Measurements from ENCODE around the gene KLF8.

Gene KLF8

GRCh38 chrX:56318076-56318475 is 85.9 kb downstream of the KLF8 start:
- TF ChIP-seq TAF1 (IDR thresholded peaks at IDR 0.05; ENCODE audit: low read depth): no peak
- no peak for TF ChIP-seq ZBTB7A (IDR thresholded peaks at IDR 0.05; ENCODE audit: low read depth)
- TF ChIP-seq CEBPB (IDR thresholded peaks at IDR 0.05): no peak
- TF ChIP-seq TCF12 (IDR thresholded peaks at IDR 0.05; ENCODE audit: low read depth): no peak
- no peak for TF ChIP-seq EGR1 (IDR thresholded peaks at IDR 0.05)
- TF ChIP-seq, protein P1, sequence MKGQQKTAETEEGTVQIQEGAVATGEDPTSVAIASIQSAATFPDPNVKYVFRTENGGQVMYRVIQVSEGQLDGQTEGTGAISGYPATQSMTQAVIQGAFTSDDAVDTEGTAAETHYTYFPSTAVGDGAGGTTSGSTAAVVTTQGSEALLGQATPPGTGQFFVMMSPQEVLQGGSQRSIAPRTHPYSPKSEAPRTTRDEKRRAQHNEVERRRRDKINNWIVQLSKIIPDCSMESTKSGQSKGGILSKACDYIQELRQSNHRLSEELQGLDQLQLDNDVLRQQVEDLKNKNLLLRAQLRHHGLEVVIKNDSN (IDR thresholded peaks at IDR 0.05): no peak
- TF ChIP-seq, protein P2, sequence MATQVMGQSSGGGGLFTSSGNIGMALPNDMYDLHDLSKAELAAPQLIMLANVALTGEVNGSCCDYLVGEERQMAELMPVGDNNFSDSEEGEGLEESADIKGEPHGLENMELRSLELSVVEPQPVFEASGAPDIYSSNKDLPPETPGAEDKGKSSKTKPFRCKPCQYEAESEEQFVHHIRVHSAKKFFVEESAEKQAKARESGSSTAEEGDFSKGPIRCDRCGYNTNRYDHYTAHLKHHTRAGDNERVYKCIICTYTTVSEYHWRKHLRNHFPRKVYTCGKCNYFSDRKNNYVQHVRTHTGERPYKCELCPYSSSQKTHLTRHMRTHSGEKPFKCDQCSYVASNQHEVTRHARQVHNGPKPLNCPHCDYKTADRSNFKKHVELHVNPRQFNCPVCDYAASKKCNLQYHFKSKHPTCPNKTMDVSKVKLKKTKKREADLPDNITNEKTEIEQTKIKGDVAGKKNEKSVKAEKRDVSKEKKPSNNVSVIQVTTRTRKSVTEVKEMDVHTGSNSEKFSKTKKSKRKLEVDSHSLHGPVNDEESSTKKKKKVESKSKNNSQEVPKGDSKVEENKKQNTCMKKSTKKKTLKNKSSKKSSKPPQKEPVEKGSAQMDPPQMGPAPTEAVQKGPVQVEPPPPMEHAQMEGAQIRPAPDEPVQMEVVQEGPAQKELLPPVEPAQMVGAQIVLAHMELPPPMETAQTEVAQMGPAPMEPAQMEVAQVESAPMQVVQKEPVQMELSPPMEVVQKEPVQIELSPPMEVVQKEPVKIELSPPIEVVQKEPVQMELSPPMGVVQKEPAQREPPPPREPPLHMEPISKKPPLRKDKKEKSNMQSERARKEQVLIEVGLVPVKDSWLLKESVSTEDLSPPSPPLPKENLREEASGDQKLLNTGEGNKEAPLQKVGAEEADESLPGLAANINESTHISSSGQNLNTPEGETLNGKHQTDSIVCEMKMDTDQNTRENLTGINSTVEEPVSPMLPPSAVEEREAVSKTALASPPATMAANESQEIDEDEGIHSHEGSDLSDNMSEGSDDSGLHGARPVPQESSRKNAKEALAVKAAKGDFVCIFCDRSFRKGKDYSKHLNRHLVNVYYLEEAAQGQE (IDR thresholded peaks at IDR 0.05; ENCODE audit: low read depth): no peak
- TF ChIP-seq FOXM1 (IDR thresholded peaks at IDR 0.05; ENCODE audit: borderline replicate concordance, low read depth): no peak
- TF ChIP-seq, protein P3, sequence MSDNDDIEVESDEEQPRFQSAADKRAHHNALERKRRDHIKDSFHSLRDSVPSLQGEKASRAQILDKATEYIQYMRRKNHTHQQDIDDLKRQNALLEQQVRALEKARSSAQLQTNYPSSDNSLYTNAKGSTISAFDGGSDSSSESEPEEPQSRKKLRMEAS (IDR thresholded peaks at IDR 0.05): no peak
- TF ChIP-seq YY1 (IDR thresholded peaks at IDR 0.05; ENCODE audit: low read depth): no peak
- TF ChIP-seq EP300 (IDR thresholded peaks at IDR 0.05; ENCODE audit: borderline replicate concordance): no peak
- no peak for TF ChIP-seq CREB1 (IDR thresholded peaks at IDR 0.05; ENCODE audit: low read depth)

DNA sequence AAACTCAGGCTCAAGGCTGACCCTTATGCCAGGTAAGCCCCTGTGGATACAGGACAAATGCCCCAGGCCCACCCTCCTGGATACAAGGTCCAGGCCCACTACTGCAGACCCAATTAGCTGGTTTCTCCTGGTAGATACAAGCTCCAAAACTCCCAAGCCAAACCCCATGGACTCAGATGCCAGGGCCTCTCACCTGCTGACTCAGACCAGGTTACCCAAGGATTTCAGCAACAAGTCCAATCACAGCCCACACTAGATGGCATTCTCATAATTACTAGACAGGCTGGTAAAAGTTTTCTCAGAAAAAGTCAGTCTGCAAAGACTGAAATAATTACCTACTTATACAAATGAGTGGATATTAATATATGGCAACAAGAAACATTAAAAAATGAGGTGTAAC is 87.0 kb downstream of the KLF8 start:
- TF ChIP-seq FOXM1 (IDR thresholded peaks at IDR 0.05; ENCODE audit: borderline replicate concordance, low read depth) (no peak), ZBTB7A (IDR thresholded peaks at IDR 0.05; ENCODE audit: low read depth) (no peak), TAF1 (IDR thresholded peaks at IDR 0.05; ENCODE audit: low read depth) (no peak), CREB1 (IDR thresholded peaks at IDR 0.05; ENCODE audit: low read depth) (no peak), CEBPB (IDR thresholded peaks at IDR 0.05) (no peak)
- TF ChIP-seq, protein P3 (IDR thresholded peaks at IDR 0.05): no peak
